ENCODE measurements around the gene MAD1L1. TPM values are rescaled to one million over a fixed set of nuclear protein-coding genes. Genes with fewer than 3 reads are reported as not detected.
A peak's percentile ranks its signal among the peaks of the same experiment; 100 is the strongest.

MAD1L1 gene
- total RNA-seq, 1 donor from 2014 or later, result 48.4 TPM

DNA sequence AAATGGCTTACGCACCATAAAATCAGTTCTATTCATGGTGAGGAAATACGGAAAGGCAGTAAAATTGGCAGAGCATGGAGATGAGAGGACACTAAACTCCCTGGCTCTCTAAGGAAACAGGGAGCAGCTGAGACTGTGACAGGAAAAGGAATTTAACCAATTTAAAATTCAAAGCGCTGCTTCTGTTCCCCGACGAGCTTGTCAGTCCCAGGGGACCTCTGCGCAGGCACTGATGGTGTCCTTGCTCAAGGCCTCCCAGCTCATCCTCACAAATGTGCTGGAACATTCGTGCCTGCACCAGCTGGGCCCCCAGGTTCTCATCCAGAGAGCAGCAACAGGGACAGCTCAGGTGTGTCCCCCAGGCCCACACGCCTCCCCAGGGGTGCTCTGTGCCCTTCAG is 101.4 kb downstream of the MAD1L1 start:
- DNase-seq (no peak), ATAC-seq (peak; percentile 6)
- H3K9me3 ChIP-seq, result no peaks in the 10 kb centered on the region
- H3K36me3 ChIP-seq, result peaks cover 8% of the 10 kb centered on the region
- no peaks in the 10 kb centered on the region for H3K4me1 ChIP-seq
- H3K27ac ChIP-seq, result no peak overlapping the region
- H3K4me3 ChIP-seq, result no peak overlapping the region
- intact Hi-C loops (cut with DNase I), result no loop called here
- no peak for TF ChIP-seq CTCF (IDR thresholded peaks at IDR 0.05)
- no peaks in the 10 kb centered on the region for H3K27me3 ChIP-seq

- Histone ChIP-seq H3K27me3 (no peaks in the 10 kb centered on the region), H3K36me3 (peaks cover 4% of the 10 kb centered on the region), H3K4me3 (no peak overlapping the region), H3K4me1 (no peaks in the 10 kb centered on the region), H3K27ac (no peak overlapping the region), H3K9me3 (no peaks in the 10 kb centered on the region)
- intact Hi-C loops (cut with DNase I), result no loop called here
- no peak for TF ChIP-seq CTCF (IDR thresholded peaks at IDR 0.05)
- ATAC-seq, result no peak
- no peak for DNase-seq
These were observed 102.7 kb downstream of the MAD1L1 start for GRCh38 chr7:2130096-2130375.

DNA sequence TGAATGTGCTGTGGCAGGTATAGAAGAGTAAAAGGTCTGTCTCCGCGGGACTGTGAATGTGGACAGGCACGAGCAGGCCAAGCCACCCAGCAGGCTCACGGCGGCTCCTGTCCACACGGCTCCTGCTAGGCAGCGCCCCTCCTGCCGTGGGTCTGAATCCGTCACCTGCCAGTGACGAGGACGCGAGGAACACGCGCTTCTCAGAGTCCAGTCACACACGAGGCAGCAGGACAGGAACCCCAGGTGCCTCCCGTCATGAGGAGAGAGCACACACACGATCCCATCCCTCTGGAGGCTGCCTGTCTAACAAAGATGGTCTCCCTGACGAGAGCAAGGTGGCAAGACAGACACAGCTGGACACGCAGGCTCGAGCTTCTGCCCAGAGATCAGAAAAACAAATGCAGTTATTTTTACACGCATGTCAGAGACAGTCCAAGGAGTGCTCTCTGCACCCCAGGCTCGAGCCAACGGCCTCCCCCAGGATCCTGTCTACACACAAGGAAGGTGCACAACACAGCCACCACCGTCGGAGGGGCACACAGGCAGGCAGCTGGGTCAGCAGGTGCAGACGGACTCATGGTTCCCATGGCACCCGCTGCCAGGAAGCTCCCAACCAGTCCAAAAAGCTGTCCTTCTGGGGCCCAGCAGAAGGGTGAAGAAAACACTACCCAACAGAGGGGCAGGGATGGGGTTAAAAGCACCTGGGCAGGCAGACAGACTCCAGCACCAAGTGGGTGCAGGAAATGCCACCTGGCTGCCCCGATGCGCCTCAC is 103.2 kb downstream of the MAD1L1 start:
- Histone ChIP-seq H3K4me3 (no peak overlapping the region), H3K27ac (no peak overlapping the region), H3K27me3 (no peaks in the 10 kb centered on the region), H3K9me3 (no peaks in the 10 kb centered on the region), H3K4me1 (no peaks in the 10 kb centered on the region), H3K36me3 (peaks cover 4% of the 10 kb centered on the region)
- ATAC-seq (no peak), DNase-seq (no peak)
- intact Hi-C loops (cut with DNase I), result no loop called here
- no peak for TF ChIP-seq CTCF (IDR thresholded peaks at IDR 0.05)

- DNase-seq, result no peak
- intact Hi-C loops (cut with DNase I), result no loop called here
- no peak for ATAC-seq
These were observed 104.0 kb downstream of the MAD1L1 start for GRCh38 chr7:2128601-2129322.

DNA sequence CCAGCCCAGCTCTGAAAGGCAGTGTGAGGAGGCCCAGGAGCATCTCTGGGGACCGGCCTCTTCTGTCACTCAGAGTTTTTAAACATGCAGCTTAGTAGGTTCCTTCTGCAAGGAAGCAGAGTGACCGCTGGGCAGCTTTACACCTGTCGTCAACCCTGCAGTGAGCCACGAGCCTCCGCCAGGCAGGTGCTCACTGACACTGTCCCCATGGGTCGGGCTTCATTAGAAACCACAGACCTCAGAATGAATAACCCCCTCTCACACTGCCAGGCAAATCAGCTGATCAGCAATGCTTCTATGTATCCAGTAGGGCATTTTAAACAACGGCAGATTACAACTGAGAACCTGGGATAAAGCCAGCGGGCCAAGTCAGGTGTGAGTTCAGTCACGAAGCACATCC is 106.1 kb downstream of the MAD1L1 start:
- no peaks in the 10 kb centered on the region for H3K4me1 ChIP-seq
- H3K9me3 ChIP-seq, result no peaks in the 10 kb centered on the region
- no peaks in the 10 kb centered on the region for H3K36me3 ChIP-seq
- no peak overlapping the region for H3K4me3 ChIP-seq
- H3K27me3 ChIP-seq, result no peaks in the 10 kb centered on the region
- H3K27ac ChIP-seq, result no peak overlapping the region
- DNase-seq (no peak), ATAC-seq (no peak)
- intact Hi-C loops (cut with DNase I), result no loop called here
- no peak for TF ChIP-seq CTCF (IDR thresholded peaks at IDR 0.05)

More at GRCh38 chr7:2128601-2129322, 104.0 kb downstream of the MAD1L1 start:
- Histone ChIP-seq H3K4me1 (no peaks in the 10 kb centered on the region), H3K27ac (no peak overlapping the region), H3K27me3 (no peaks in the 10 kb centered on the region), H3K9me3 (no peaks in the 10 kb centered on the region), H3K4me3 (no peak overlapping the region), H3K36me3 (peaks cover 4% of the 10 kb centered on the region)
- TF ChIP-seq CTCF (IDR thresholded peaks at IDR 0.05), result no peak

Data from upper lobe of right lung (tissue), 1 donor.